COLO668 (cell line): ENCODE measurements around the gene DYNC2H1.
"Not testable (repeated sequence)": the region's sequence is repeated elsewhere in the genome, so short reads cannot be mapped to it uniquely, and the experiment has no call there.

ENCODE experiments used
- DNase-seq: peaks from one replicate; lab custom pipeline; 2025; ENCODE audit not compliant: unreplicated experiment; lab: John Stamatoyannopoulos, UW

DYNC2H1 gene

GRCh38 chr11:103112364-103112763 lies 3.1 kb downstream of the DYNC2H1 start:
- DNase-seq: no peak

- DNase-seq: no peak
Measured at GRCh38 chr11:103114836-103115235, 5.6 kb downstream of the DYNC2H1 start.

GRCh38 chr11:103125462-103125861 lies 16.2 kb downstream of the DYNC2H1 start:
- DNase-seq: no peak

GRCh38 chr11:103141986-103142385 lies 32.8 kb downstream of the DYNC2H1 start:
- not testable (repeated sequence) for DNase-seq

GRCh38 chr11:103147627-103148026 lies 38.4 kb downstream of the DYNC2H1 start:
- no peak for DNase-seq

- no peak for DNase-seq
Measured at GRCh38 chr11:103157542-103157941, 48.3 kb downstream of the DYNC2H1 start.

GRCh38 chr11:103164093-103164796 lies 55.0 kb downstream of the DYNC2H1 start:
- DNase-seq: no peak

GRCh38 chr11:103167166-103167565 lies 57.9 kb downstream of the DYNC2H1 start:
- DNase-seq: no peak

GRCh38 chr11:103170865-103171264 lies 61.6 kb downstream of the DYNC2H1 start:
- DNase-seq: no peak

GRCh38 chr11:103175461-103176129 lies 66.4 kb downstream of the DYNC2H1 start:
- DNase-seq: no peak

- no peak for DNase-seq
Measured at GRCh38 chr11:103183981-103184611, 74.9 kb downstream of the DYNC2H1 start.

- no peak for DNase-seq
Measured at GRCh38 chr11:103202048-103202651, 92.9 kb downstream of the DYNC2H1 start.

- DNase-seq: no peak
Measured at GRCh38 chr11:103210543-103210942, 101.3 kb downstream of the DYNC2H1 start.

GRCh38 chr11:103215812-103216211 lies 106.6 kb downstream of the DYNC2H1 start:
- DNase-seq: no peak

GRCh38 chr11:103220133-103220532 lies 110.9 kb downstream of the DYNC2H1 start:
- DNase-seq: no peak

GRCh38 chr11:103222806-103223205 lies 113.6 kb downstream of the DYNC2H1 start:
- DNase-seq: no peak

- DNase-seq: no peak
Measured at GRCh38 chr11:103228807-103229206, 119.6 kb downstream of the DYNC2H1 start.

GRCh38 chr11:103234974-103235373 lies 125.7 kb downstream of the DYNC2H1 start:
- DNase-seq: no peak

- no peak for DNase-seq
Measured at GRCh38 chr11:103241574-103241973, 132.3 kb downstream of the DYNC2H1 start.

- no peak for DNase-seq
Measured at GRCh38 chr11:103254123-103254522, 144.9 kb downstream of the DYNC2H1 start.

- no peak for DNase-seq
Measured at GRCh38 chr11:103257360-103257759, 148.1 kb downstream of the DYNC2H1 start.
